Liver (tissue), 9 donors: Measurements from ENCODE around the gene FSD1. TPM values are rescaled to one million over a fixed set of nuclear protein-coding genes. Genes with fewer than 3 reads are reported as not detected.
"Not testable (repeated sequence)": the region's sequence is repeated elsewhere in the genome, so short reads cannot be mapped to it uniquely, and the experiment has no call there.

Experiments used
- DNase-seq: peaks from one replicate; pipeline ENCODE4 v3.0.0-alpha.2; 2017; ENCODE audit warnings: low spot score
- H3K27ac ChIP-seq, 2 donors: one replicate each; pipeline ENCODE4 v1.7.0; 2013; ENCODE audit warnings: inconsistent platforms in 2 of 2, low read length in 2 of 2, control low read depth in 1 of 2, low read depth in 1 of 2, mild to moderate bottlenecking in 1 of 2
- H3K27me3 ChIP-seq, 4 donors: one replicate each; pipeline versions ENCODE4 v1.6.1 to v1.7.0; 2013; ENCODE audit warnings: low read length in 3 of 4, inconsistent platforms in 1 of 4, mild to moderate bottlenecking in 1 of 4, moderate library complexity in 1 of 4; ENCODE audit not compliant: control insufficient read depth in 4 of 4, insufficient read depth in 4 of 4
- H3K36me3 ChIP-seq, 4 donors: one replicate each; pipeline versions ENCODE4 v1.6.1 to v1.7.0; 2013; ENCODE audit warnings: low read length in 3 of 4, mild to moderate bottlenecking in 3 of 4, low read depth in 1 of 4, moderate library complexity in 1 of 4; ENCODE audit not compliant: control insufficient read depth in 4 of 4, insufficient read depth in 3 of 4
- H3K4me1 ChIP-seq, 4 donors: one replicate each; pipeline versions ENCODE4 v1.6.1 to v1.7.0; 2013; ENCODE audit warnings: low read length in 3 of 4, mild to moderate bottlenecking in 3 of 4, moderate library complexity in 1 of 4; ENCODE audit not compliant: control insufficient read depth in 4 of 4, insufficient read depth in 4 of 4
- H3K4me3 ChIP-seq, 3 donors: one replicate each; pipeline versions ENCODE4 v1.6.1 to v1.7.0; 2013; ENCODE audit warnings: low read length in 3 of 3, control low read depth in 1 of 3, low read depth in 1 of 3, mild to moderate bottlenecking in 1 of 3
- H3K9ac ChIP-seq, 2 donors: one replicate each; pipeline ENCODE4 v1.7.0; 2013; ENCODE audit warnings: low read length in 2 of 2, mild to moderate bottlenecking in 2 of 2, moderate library complexity in 2 of 2, control low read depth in 1 of 2, low read depth in 1 of 2
- H3K9me3 ChIP-seq, 4 donors: one replicate each; pipeline versions ENCODE4 v1.6.1 to v1.7.0; 2013; ENCODE audit warnings: low read length in 3 of 4; ENCODE audit not compliant: control insufficient read depth in 4 of 4
- ATF3 ChIP-seq: IDR thresholded peaks from 2 replicates; pipeline ENCODE4 v1.6.1; 2016; ENCODE audit warnings: antibody characterized with exemption
- CTCF ChIP-seq: fragments of 150-350 bp; IDR thresholded peaks from 2 replicates; pipeline ENCODE4 v1.5.1; 2017; ENCODE audit warnings: improper control_type of control experiment, low read depth, low read length; ENCODE audit not compliant: missing input control
- EGR1 ChIP-seq, 2 donors: IDR thresholded peaks; 2 replicates each; pipeline ENCODE4 v1.6.1; 2016 to 2018; ENCODE audit warnings: antibody characterized with exemption in 2 of 2, low read depth in 2 of 2
- FOXA1 ChIP-seq: IDR thresholded peaks from 2 replicates; pipeline ENCODE4 v1.6.1; 2016; ENCODE audit warnings: antibody characterized with exemption
- FOXA2 ChIP-seq: IDR thresholded peaks from 2 replicates; pipeline ENCODE4 v1.6.1; 2016; ENCODE audit warnings: antibody characterized with exemption
- GABPA ChIP-seq, 2 donors: IDR thresholded peaks in 1 of 2; conservative IDR thresholded peaks in 1 of 2; 2 replicates each; pipeline ENCODE4 v1.6.1; 2016; ENCODE audit warnings: antibody characterized with exemption in 2 of 2, mild to moderate bottlenecking in 1 of 2, moderate library complexity in 1 of 2
- HNF4G ChIP-seq: IDR thresholded peaks from 2 replicates; pipeline ENCODE4 v1.6.1; 2016; ENCODE audit warnings: antibody characterized with exemption
- MAX ChIP-seq: IDR thresholded peaks from 2 replicates; pipeline ENCODE4 v1.6.1; 2016; ENCODE audit warnings: antibody characterized with exemption
- NR2F2 ChIP-seq: IDR thresholded peaks from 2 replicates; pipeline ENCODE4 v1.6.1; 2016; ENCODE audit warnings: antibody characterized with exemption
- RAD21 ChIP-seq, 2 donors: IDR thresholded peaks; 2 replicates each; pipeline ENCODE4 v1.6.1; 2016; ENCODE audit warnings: antibody characterized with exemption in 2 of 2, mild to moderate bottlenecking in 2 of 2
- REST ChIP-seq: IDR thresholded peaks from 2 replicates; pipeline ENCODE4 v1.6.1; 2016; ENCODE audit warnings: antibody characterized with exemption, mild to moderate bottlenecking
- RXRA ChIP-seq, 2 donors: IDR thresholded peaks; 2 replicates each; pipeline ENCODE4 v1.6.1; 2017 to 2018; ENCODE audit warnings: antibody characterized with exemption in 2 of 2, mild to moderate bottlenecking in 1 of 2
- SP1 ChIP-seq: IDR thresholded peaks from 2 replicates; pipeline ENCODE4 v1.6.1; 2018; ENCODE audit warnings: antibody characterized with exemption, mild to moderate bottlenecking
- TAF1 ChIP-seq: conservative IDR thresholded peaks from 2 replicates; pipeline ENCODE4 v1.6.1; 2016; ENCODE audit warnings: antibody characterized with exemption, mild to moderate bottlenecking
- YY1 ChIP-seq: IDR thresholded peaks from 2 replicates; pipeline ENCODE4 v1.6.1; 2016; ENCODE audit warnings: antibody characterized with exemption, mild to moderate bottlenecking
- ZBTB33 ChIP-seq: IDR thresholded peaks from 2 replicates; pipeline ENCODE4 v1.6.1; 2016; ENCODE audit warnings: antibody characterized with exemption
- WGBS: extraction: QIAGEN DNeasy Blood & Tissue Kit; methylation state at CpG from one replicate; pipeline ENCODE4 v1.1.7; 2013; 5-methylcytosine and 5-hydroxymethylcytosine counted together
- polyA plus RNA-seq, 2 donors: library from polyadenylated mRNA; stranded (reverse) in 1 of 2; unstranded in 1 of 2; fragments of 200-250 nt in 1 of 2; fragments of >200 nt in 1 of 2; fragmentation: Nextera tagmentation in 1 of 2; extraction: Ambion mirVana in 1 of 2; gene quantifications; one replicate each; pipeline versions ENCODE4 v1.2.1 to v1.2.3, GENCODE V29; 2013 to 2015
- total RNA-seq, 2 donors: library from RNA; depleted of rRNA; stranded (reverse); fragments of >200 nt; gene quantifications; one replicate each; pipeline ENCODE4 v1.2.3, GENCODE V29; 2014
- donor health status: healthy.
- donor health status: healthy.
- donor health status: healthy.
- donor health status: healthy.
- donor health status: healthy.

Gene FSD1
- total and polyA plus RNA-seq, 4 donors = 0.05 to 0.92 (median 0.19) TPM; not detected in 1

GRCh38 chr19:4284974-4285373 lies 19.4 kb upstream of the FSD1 start:
- no peak for DNase-seq
- TF ChIP-seq ATF3 (no peak), FOXA2 (no peak), EGR1 (IDR thresholded peaks at IDR 0.05; ENCODE audit: low read depth in 2 of 2) (no peak), RAD21 (IDR thresholded peaks at IDR 0.05) (no peak)
- Histone ChIP-seq H3K9ac (peak overlapping the region in 1 of 2 donors; percentile 15), H3K27me3 (no peaks in the 10 kb centered on the region), H3K27ac (peak overlapping the region in 1 of 2 donors; percentile 17), H3K4me1 (peaks cover 0 to 18% (median 11%) of the 10 kb centered on the region in 4 donors), H3K9me3 (no peaks in the 10 kb centered on the region), H3K36me3 (no peaks in the 10 kb centered on the region), H3K4me3 (peak overlapping the region; percentile 59 to 89 (median 60))
- WGBS = 49% methylated on average over 6 of the region's 6 CpGs

- DNase-seq, H3K27ac ChIP-seq, H3K36me3 ChIP-seq, H3K27me3 ChIP-seq, H3K9me3 ChIP-seq, H3K4me3 ChIP-seq, H3K9ac ChIP-seq: not testable (repeated sequence)
- peaks cover 0 to 15% (median 10%) of the 10 kb centered on the region in 4 donors for H3K4me1 ChIP-seq
- WGBS = 92% methylated on average over 4 of the region's 4 CpGs
Measured at GRCh38 chr19:4286141-4286540, 18.3 kb upstream of the FSD1 start.

- no peaks in the 10 kb centered on the region for H3K36me3 ChIP-seq
- H3K27me3 ChIP-seq = no peaks in the 10 kb centered on the region
- H3K4me3 ChIP-seq = no peak overlapping the region
- no peak overlapping the region for H3K9ac ChIP-seq
- no peaks in the 10 kb centered on the region for H3K9me3 ChIP-seq
- DNase-seq = no peak
- peaks cover 0 to 15% (median 10%) of the 10 kb centered on the region in 4 donors for H3K4me1 ChIP-seq
- 90% methylated on average over 16 of the region's 16 CpGs for WGBS
- no peak overlapping the region for H3K27ac ChIP-seq
- TF ChIP-seq TAF1 (no peak), REST (no peak), NR2F2 (no peak), CTCF (no peak), MAX (no peak), SP1 (no peak), HNF4G (no peak), RAD21 (IDR thresholded peaks at IDR 0.05) (no peak), YY1 (no peak), ATF3 (no peak), ZBTB33 (no peak), FOXA2 (no peak), FOXA1 (no peak), RXRA (IDR thresholded peaks at IDR 0.05) (no peak), GABPA (IDR thresholded peaks at IDR 0.05 in 1 of 2, conservative IDR thresholded peaks at IDR 0.05 in 1 of 2) (no peak)
Measured at GRCh38 chr19:4288091-4288777, 16.2 kb upstream of the FSD1 start.
